HG03520 (cell line): ENCODE results near the gene MRPL21.
"Not testable (repeated sequence)": the region's sequence is repeated elsewhere in the genome, so short reads cannot be mapped to it uniquely, and the experiment has no call there.

Source experiments
- ATAC-seq: cut with Tn5 transposase; IDR thresholded peaks from one replicate; pipeline ENCODE4 v1.9.1; 2021; ENCODE audit warnings: mild to moderate bottlenecking, moderate library complexity; ENCODE audit not compliant: unreplicated experiment

MRPL21 gene

DNA sequence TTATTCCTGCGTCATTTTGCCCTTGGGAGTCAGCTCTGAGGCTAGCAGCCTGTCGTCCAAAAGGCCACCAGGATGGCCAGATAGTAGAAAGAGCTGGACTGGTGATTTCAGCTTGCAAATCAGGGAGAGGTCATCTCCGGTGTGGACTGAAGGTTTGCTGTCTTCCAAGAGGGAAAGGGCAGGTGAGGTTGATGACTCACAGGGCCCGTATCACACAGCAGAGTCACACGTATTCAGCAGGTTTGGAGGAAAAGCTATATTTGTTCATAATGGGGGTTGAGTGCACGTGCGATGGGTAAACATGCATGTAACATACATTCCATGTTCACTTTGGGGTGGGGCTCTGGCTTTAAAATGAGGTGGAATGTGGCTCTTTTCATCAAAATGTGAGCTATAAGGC lies 25.6 kb downstream of the MRPL21 start:
- ATAC-seq = no peak

- no peak for ATAC-seq
Measured at GRCh38 chr11:68872216-68873003, 31.2 kb downstream of the MRPL21 start.

DNA sequence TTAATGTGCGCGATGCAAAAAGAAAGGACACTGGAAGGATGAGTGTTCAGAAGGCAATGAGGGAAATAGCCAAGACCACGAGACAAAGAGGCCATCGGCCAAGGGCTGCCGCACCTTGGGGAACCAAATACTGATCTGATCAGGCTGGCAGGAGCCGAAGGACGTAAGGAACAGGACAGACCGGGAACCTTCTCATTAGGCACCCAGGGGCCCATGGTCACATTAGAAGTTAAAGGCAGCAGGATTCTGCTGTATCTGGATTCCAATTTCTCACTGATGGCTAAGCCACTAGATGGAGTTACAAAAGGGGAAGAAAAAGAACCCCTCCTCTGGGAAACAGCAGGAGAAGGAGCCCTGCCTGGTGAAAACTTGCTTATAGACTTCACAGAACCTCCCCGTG lies 33.2 kb downstream of the MRPL21 start:
- ATAC-seq = no peak

DNA sequence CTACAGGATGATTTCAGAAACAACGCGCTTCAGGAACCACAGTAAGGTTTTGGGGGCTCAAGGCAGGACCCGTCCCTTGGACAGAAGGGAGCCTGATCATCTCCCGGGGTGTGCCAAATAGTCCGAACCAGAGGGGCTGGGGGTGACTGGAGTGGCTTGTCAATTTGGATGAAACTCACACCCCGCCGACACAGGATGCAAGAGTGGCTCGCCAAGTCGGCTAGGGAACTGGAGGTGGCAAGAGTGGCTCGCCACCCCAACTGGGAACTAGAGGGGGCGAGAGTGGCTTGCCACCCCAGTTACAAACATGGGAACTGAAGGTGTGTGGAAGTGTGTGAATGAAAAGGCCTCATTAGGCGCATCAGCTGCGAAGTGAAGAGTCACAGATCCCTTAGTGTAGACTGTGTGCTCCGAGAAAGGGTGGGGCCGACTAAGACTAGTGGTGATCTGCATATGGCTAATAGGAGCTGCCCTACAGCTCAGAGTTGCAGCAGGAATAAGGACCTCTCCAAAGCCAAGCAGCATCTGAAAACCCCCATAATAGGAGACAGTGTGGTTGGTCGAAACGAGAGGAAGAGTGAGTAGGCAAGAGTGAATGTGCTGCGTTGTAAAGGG lies 35.3 kb downstream of the MRPL21 start:
- no peak for ATAC-seq

DNA sequence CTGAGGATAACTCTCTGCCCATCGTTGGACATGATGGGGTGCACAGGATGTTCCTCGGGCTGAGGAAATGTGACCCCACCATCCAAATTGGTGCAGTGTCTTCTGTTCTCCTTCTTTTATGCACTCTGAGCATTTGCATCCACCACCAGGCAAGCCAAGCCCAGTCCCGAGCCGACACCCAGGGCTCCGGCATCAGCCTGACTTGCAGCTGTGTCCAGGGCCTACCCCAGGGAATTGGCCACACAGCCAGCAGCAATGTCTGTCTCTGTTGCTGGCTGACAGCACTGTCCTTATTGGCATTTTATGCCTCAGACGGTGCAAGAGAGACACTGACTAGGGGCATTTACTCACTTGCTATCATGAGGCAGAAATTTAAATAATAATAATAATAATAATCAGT lies 36.6 kb downstream of the MRPL21 start:
- no peak for ATAC-seq

- ATAC-seq = no peak
Measured at GRCh38 chr11:68865241-68865640, 38.4 kb downstream of the MRPL21 start.

GRCh38 chr11:68863553-68864265 lies 39.9 kb downstream of the MRPL21 start:
- ATAC-seq = no peak

GRCh38 chr11:68862421-68862820 lies 41.2 kb downstream of the MRPL21 start:
- ATAC-seq = no peak

- no peak for ATAC-seq
Measured at GRCh38 chr11:68859123-68859522, 44.5 kb downstream of the MRPL21 start.

DNA sequence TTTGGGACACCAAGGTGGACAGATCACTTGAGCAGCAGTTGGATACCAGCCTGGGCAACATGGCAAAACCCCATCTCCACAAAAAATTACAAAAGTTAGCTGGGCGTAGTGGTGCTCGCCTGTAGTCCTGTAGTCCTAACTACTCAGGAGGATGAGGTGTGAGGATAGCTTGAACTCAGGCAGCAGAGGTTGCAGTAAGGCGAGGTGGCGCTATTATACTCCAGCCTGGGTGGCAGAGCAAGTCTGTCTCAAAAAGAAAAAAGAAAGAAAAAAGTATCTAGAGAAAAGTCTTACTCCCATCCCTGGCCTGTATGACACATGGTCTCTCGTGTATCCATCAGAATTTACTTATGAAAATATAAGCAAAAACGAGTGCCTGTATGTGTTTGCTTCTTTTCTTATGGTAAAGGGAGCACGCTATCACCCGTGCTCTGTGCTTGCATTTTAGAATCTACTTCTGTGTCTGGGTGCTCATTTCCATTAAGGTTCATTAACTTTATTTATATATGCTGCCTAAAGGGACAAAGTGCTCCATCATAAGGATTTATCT lies 46.5 kb downstream of the MRPL21 start:
- no peak for ATAC-seq

DNA sequence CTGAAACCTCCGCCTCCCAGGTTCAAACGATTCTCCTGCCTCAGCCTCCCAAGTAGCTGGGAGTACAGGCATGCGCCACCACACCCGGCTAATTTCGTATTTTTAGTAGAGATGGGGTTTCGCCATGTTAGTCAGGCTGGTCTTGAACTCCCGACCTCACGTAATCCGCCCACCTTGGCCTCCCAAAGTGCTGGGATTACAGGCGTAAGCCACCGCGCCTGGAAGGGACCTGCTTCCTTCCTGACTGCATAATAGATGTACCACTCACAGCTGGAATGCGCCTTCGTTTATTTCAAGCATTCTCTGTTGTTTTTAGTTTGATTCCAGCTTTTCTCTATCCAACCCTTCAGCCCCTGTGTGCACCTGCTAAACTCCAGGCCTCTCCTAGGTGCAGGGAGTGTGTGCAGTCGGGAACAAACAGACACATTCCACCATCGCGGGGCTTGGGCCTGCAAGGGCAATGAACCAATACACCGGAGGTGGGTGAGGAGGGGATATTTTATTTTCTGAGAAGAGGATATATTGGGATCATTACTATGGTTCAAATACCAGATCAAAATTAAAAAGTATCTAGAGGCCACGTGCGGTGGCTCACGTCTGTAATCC lies 47.1 kb downstream of the MRPL21 start:
- not testable (repeated sequence) for ATAC-seq

DNA sequence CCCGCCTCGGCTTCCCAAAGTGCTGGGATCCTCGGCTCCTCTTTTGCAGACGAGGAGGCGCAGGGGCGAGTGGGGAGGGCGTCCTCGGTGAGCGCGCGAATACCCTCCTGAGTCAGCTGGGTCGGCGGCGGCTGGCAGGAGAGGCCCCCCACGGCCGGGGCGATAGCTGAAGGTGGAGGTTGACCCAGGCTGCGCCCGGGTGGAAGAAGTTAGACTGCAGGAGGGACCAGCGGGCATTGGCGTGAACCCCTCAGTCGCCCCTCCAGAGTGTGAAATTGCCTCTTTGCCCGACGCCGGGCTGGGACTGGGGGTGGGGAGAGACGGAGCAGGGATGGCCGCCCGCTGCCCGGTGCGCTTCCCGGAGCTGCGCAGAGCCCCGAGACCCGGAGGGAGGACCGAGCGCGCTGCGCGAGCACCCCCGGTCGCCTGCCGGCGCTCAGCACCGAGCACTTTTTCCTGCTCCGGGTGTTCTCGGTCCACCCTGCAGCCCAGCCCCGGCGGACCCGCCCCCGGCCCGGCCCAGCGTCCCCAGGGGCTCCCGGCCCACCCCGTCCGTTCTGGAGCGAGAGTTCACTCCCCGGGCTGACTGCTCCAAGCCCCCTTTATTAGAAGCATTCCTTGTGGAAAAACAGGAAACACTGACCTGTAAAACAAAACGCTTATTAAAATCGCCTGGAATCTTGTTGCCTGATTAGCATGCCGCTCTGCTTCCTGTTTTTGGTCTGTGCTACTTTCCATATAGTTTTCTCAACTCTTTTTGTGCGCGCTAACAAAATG lies 48.2 kb downstream of the MRPL21 start:
- no peak for ATAC-seq

GRCh38 chr11:68854273-68854958 lies 49.2 kb downstream of the MRPL21 start:
- ATAC-seq = no peak

DNA sequence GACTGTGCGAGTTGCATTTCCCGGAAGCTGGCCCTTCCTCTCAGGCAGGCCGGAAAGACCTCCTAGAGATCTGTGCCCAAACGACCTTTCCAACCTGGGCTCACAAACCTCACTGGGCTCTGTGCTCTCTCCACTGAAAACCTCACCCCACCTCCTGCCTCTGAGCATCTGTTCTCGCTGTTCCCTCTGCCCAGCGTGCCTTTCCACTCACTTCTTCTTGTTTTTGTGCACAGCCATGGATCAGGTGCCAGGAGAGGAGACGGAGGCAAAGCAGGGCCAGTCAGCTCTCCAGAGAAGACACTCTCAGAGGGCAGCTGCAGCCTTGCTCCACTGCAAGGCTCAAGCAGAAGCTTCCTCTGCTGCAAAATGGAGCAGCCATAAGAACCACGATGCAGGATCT lies 51.0 kb downstream of the MRPL21 start:
- no peak for ATAC-seq

GRCh38 chr11:68848429-68848828 lies 55.2 kb downstream of the MRPL21 start:
- ATAC-seq = no peak

- no peak for ATAC-seq
Measured at GRCh38 chr11:68847395-68847794, 56.2 kb downstream of the MRPL21 start.

- ATAC-seq = no peak
Measured at GRCh38 chr11:68845351-68846002, 58.2 kb downstream of the MRPL21 start.

GRCh38 chr11:68844801-68845200 lies 58.8 kb downstream of the MRPL21 start:
- ATAC-seq = no peak

GRCh38 chr11:68844376-68844775 lies 59.3 kb downstream of the MRPL21 start:
- no peak for ATAC-seq
